CD14-positive monocyte (primary cell): ENCODE measurements around the gene RAI14. TPM values are rescaled to one million over a fixed set of nuclear protein-coding genes. Genes with fewer than 3 reads are reported as not detected.

Source experiments
- DNase-seq, 3 donors: peaks; one replicate each; pipeline ENCODE4 v3.0.0-alpha.2; 2011 to 2022
- H2AFZ ChIP-seq: 2 replicates; pipeline ENCODE4 v1.6.0; 2012; ENCODE audit warnings: mild to moderate bottlenecking, low read depth, low read length, inconsistent platforms; ENCODE audit not compliant: insufficient read depth, poor library complexity, severe bottlenecking
- H3K27ac ChIP-seq, 2 donors: 1 replicate in 1 of 2; 2 replicates in 1 of 2; pipeline ENCODE4 v1.5.1; 2012 to 2013; ENCODE audit warnings: low read length in 2 of 2, control low read depth in 1 of 2, inconsistent platforms in 1 of 2, low read depth in 1 of 2, mild to moderate bottlenecking in 1 of 2
- H3K27me3 ChIP-seq, 2 donors: one replicate each; pipeline versions ENCODE4 v1.6.0 to v1.6.1; 2011 to 2013; ENCODE audit warnings: low read length in 2 of 2; ENCODE audit not compliant: control insufficient read depth in 2 of 2, insufficient read depth in 2 of 2
- H3K36me3 ChIP-seq, 2 donors: replicated peaks in 1 of 2; 1 replicate in 1 of 2; 2 replicates in 1 of 2; pipeline versions ENCODE4 v1.5.1 to v1.6.1; 2012 to 2013; ENCODE audit warnings: low read length in 2 of 2, control low read depth in 1 of 2, inconsistent platforms in 1 of 2, mild to moderate bottlenecking in 1 of 2; ENCODE audit not compliant: insufficient read depth in 2 of 2, control insufficient read depth in 1 of 2
- H3K4me1 ChIP-seq, 2 donors: 1 replicate in 1 of 2; 2 replicates in 1 of 2; pipeline versions ENCODE4 v1.5.1 to v1.6.1; 2012 to 2013; ENCODE audit warnings: low read length in 2 of 2, control low read depth in 1 of 2, inconsistent platforms in 1 of 2, mild to moderate bottlenecking in 1 of 2, moderate library complexity in 1 of 2; ENCODE audit not compliant: insufficient read depth in 2 of 2, control insufficient read depth in 1 of 2
- H3K4me2 ChIP-seq: replicated peaks from 2 replicates; pipeline ENCODE3; 2012; ENCODE audit warnings: low read length, moderate library complexity, mild to moderate bottlenecking; ENCODE audit not compliant: poor library complexity, severe bottlenecking; ENCODE audit errors: extremely low read depth
- H3K4me3 ChIP-seq, 3 experiments: fragments of 200-600 bp in 1 of 3; sonication (generic) in 1 of 3; replicated peaks in 1 of 3; 1 replicate in 2 of 3; 2 replicates in 1 of 3; pipeline ENCODE4 v1.5.1; 2011 to 2013; ENCODE audit warnings: low read length in 3 of 3, mild to moderate bottlenecking in 3 of 3, control low read depth in 2 of 3, low read depth in 2 of 3, inconsistent platforms in 1 of 3, moderate library complexity in 1 of 3
- H3K79me2 ChIP-seq: 2 replicates; pipeline ENCODE4 v1.6.0; 2012; ENCODE audit warnings: mild to moderate bottlenecking, control low read depth, inconsistent platforms, low read length, moderate library complexity; ENCODE audit not compliant: insufficient read depth
- H3K9ac ChIP-seq: 2 replicates; pipeline ENCODE4 v1.6.0; 2017; ENCODE audit warnings: low read length, mild to moderate bottlenecking; ENCODE audit not compliant: insufficient read depth, poor library complexity, severe bottlenecking
- H3K9me3 ChIP-seq, 2 donors: replicated peaks in 1 of 2; 1 replicate in 1 of 2; 2 replicates in 1 of 2; pipeline versions ENCODE4 v1.5.1 to v1.6.1; 2012 to 2013; ENCODE audit warnings: low read length in 2 of 2, control low read depth in 1 of 2; ENCODE audit not compliant: control insufficient read depth in 1 of 2, insufficient read depth in 1 of 2
- H4K20me1 ChIP-seq: 2 replicates; pipeline ENCODE4 v1.6.0; 2012; ENCODE audit warnings: mild to moderate bottlenecking, low read length, control low read depth, moderate library complexity; ENCODE audit not compliant: insufficient read depth
- H3K27ac Mint-ChIP-seq, 7 donors: one replicate each; pipeline ENCODE4 v1.8.0; 2020; ENCODE audit warnings: mild to moderate bottlenecking in 7 of 7, mixed read lengths in 7 of 7, moderate library complexity in 6 of 7, inconsistent platforms in 2 of 7
- H3K27me3 Mint-ChIP-seq, 3 donors: one replicate each; pipeline ENCODE4 v1.8.0; 2021 to 2022; ENCODE audit warnings: low read depth in 3 of 3, mild to moderate bottlenecking in 3 of 3, mixed read lengths in 3 of 3, moderate library complexity in 3 of 3, inconsistent platforms in 1 of 3
- H3K36me3 Mint-ChIP-seq, 2 donors: one replicate each; pipeline ENCODE4 v1.8.0; 2020; ENCODE audit warnings: mixed read lengths in 2 of 2, inconsistent platforms in 1 of 2, mild to moderate bottlenecking in 1 of 2
- H3K4me1 Mint-ChIP-seq: one replicate; pipeline ENCODE4 v1.8.0; 2020; ENCODE audit warnings: mild to moderate bottlenecking, mixed read lengths
- H3K4me3 Mint-ChIP-seq, 2 donors: one replicate each; pipeline ENCODE4 v1.8.0; 2020; ENCODE audit warnings: mild to moderate bottlenecking in 2 of 2, mixed read lengths in 2 of 2, moderate library complexity in 1 of 2
- H3K9me3 Mint-ChIP-seq, 7 donors: one replicate each; pipeline ENCODE4 v1.8.0; 2020 to 2022; ENCODE audit warnings: mixed read lengths in 7 of 7, mild to moderate bottlenecking in 6 of 7, moderate library complexity in 6 of 7, inconsistent platforms in 2 of 7
- CTCF ChIP-seq: fragments of 200-600 bp; IDR thresholded peaks from one replicate; pipeline ENCODE4 v1.8.0; 2022; ENCODE audit warnings: antibody characterized with exemption, mild to moderate bottlenecking
- WGBS: methylation state at CpG from one replicate; pipeline ENCODE4 v1.1.5; 2013; ENCODE audit warnings: missing lambda C conversion rate; ENCODE audit not compliant: insufficient coverage; 5-methylcytosine and 5-hydroxymethylcytosine counted together
- intact Hi-C, 2 donors: fragments of 100-400 bp; cut with micrococcal nuclease; formaldehyde crosslinking; loops; one replicate each; pipeline versions ENCODE4 v1.15.0 to v1.15.1; 2023
- polyA plus RNA-seq, 3 donors: library from polyadenylated mRNA; depleted of rRNA in 1 of 3; unstranded in 2 of 3; stranded (reverse) in 1 of 3; fragments of 300-500 nt in 2 of 3; fragments of >200 nt in 1 of 3; fragmentation: Illumina TruSeq in 2 of 3; gene quantifications; 1 replicate in 2 of 3; 2 replicates in 1 of 3; pipeline ENCODE4 v1.2.3, GENCODE V29; 2012 to 2021

Gene RAI14
- polyA plus RNA-seq, 3 donors = 0.08 TPM; not detected in 2

GRCh38 chr5:34838785-34839714 lies 182.9 kb downstream of the RAI14 start, which contains the start of gene TTC23L:
TTC23L (plus strand) TSS chr5:34839164; CDS start chr5:34840672, 1,508 bp downstream.
- Histone ChIP-seq H3K27me3 (peaks cover 0 to 15% of the 10 kb centered on the region in 2 donors), H3K27ac (no peak within 1 kb of the TSS), H3K9ac (peak within 1 kb of the TSS; percentile 60), H3K9me3 (no peaks in the 10 kb centered on the region), H4K20me1 (no peaks in the 10 kb centered on the region), H3K4me1 (peaks cover 8 to 15% of the 10 kb centered on the region in 2 donors), H3K36me3 (no peaks in the 10 kb centered on the region), H2AFZ (peak within 1 kb of the TSS; percentile 93), H3K4me2 (peak within 1 kb of the TSS; percentile 88), H3K4me3 (peak within 1 kb of the TSS; percentile 36 to 95 (median 68)), H3K79me2 (no peaks in the 10 kb centered on the region)
- Mint-ChIP-seq H3K9me3 (peaks cover 0 to 4% (median 2%) of the 10 kb centered on the region in 7 donors), H3K4me1 (peaks cover 12% of the 10 kb centered on the region), H3K36me3 (no peaks in the 10 kb centered on the region), H3K27me3 (peaks cover 7 to 27% (median 25%) of the 10 kb centered on the region in 3 donors), H3K27ac (peak within 1 kb of the TSS in 3 of 7 donors; percentile 21 to 61 (median 43)), H3K4me3 (peak within 1 kb of the TSS; percentile 90 to 94)
- intact Hi-C loops = no loop called here
- DNase-seq = peak; percentile 72 to 88 (median 72)
- no peak for TF ChIP-seq CTCF
- 4% methylated on average over 64 of the region's 73 CpGs for WGBS

DNA sequence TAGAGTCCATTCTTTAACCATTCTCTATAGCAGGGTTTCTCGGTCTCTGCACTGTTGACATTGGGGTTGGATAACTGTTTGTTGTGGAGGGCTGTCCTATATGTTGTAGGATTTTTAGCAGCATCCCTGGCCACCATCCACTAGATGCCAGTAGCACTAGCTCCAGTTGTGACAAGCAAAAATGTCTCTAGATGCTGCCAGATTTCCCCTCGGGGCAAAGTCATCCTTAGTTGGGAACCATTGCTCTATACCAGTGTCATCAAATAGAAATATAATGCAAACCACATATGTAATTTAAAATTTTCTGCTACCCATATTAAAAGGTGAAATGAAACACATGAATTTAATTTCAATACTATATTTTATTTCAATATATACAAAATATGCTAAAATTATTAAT lies 185.7 kb downstream of the RAI14 start:
- no peak overlapping the region for H3K9ac ChIP-seq
- no peaks in the 10 kb centered on the region for H3K36me3 ChIP-seq
- Mint-ChIP-seq H3K4me3 (no peak overlapping the region), H3K27ac (no peak overlapping the region), H3K27me3 (peaks cover 7 to 27% (median 25%) of the 10 kb centered on the region in 3 donors), H3K9me3 (peaks cover 0 to 4% (median 2%) of the 10 kb centered on the region in 7 donors), H3K36me3 (no peaks in the 10 kb centered on the region), H3K4me1 (peaks cover 12% of the 10 kb centered on the region)
- H3K27ac ChIP-seq = no peak overlapping the region
- H3K4me2 ChIP-seq = no peak overlapping the region
- peaks cover 0 to 15% of the 10 kb centered on the region in 2 donors for H3K27me3 ChIP-seq
- TF ChIP-seq CTCF = no peak
- WGBS = no CpG with 5 or more reads among the region's 2 CpGs
- H3K4me3 ChIP-seq = no peak overlapping the region
- H3K79me2 ChIP-seq = no peaks in the 10 kb centered on the region
- H4K20me1 ChIP-seq = no peaks in the 10 kb centered on the region
- peaks cover 8 to 15% of the 10 kb centered on the region in 2 donors for H3K4me1 ChIP-seq
- no peak overlapping the region for H2AFZ ChIP-seq
- intact Hi-C loops = no loop called here
- no peaks in the 10 kb centered on the region for H3K9me3 ChIP-seq
- DNase-seq = no peak
